D721Med (cell line): Measurements from ENCODE around the gene ACY1.

Source experiments
- DNase-seq: peaks from one replicate; pipeline ENCODE4 v3.0.0; 2011; ENCODE audit warnings: low spot score; ENCODE audit not compliant: insufficient read length
- FAIRE-seq: peaks from 2 replicates; lab custom pipeline; 2011; peaks lifted over from hg19 to GRCh38; lab: Jason Lieb, UNC
- TF ChIP-seq, protein P1 (sequence below): IDR thresholded peaks from 2 replicates; pipeline ENCODE4 v1.5.1; 2012; ENCODE audit warnings: mild to moderate bottlenecking, control low read depth; ENCODE audit not compliant: insufficient read depth; ENCODE audit errors: missing control alignments

Gene ACY1

DNA sequence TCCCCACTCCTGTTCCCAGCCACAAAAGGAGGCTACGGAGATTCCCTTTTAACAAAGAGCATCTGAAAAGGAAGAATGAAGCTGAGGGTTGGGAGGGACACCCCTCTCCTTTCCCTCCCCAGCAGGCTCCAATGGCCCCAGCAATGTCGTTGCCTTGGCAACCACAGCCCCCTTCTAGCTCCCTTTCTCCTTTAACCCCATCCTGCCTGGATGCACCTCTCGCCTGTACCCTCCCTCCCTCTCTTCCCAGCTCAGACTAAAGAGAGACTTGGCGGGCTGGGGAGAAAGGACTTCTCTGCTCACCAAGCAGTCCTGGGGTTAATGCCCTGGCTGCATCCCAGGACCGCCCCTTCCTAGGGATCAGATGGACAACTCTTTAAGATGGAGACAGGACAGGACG is 19.4 kb downstream of the ACY1 start:
- FAIRE-seq (no peak), DNase-seq (no peak)
- TF ChIP-seq, protein P1, sequence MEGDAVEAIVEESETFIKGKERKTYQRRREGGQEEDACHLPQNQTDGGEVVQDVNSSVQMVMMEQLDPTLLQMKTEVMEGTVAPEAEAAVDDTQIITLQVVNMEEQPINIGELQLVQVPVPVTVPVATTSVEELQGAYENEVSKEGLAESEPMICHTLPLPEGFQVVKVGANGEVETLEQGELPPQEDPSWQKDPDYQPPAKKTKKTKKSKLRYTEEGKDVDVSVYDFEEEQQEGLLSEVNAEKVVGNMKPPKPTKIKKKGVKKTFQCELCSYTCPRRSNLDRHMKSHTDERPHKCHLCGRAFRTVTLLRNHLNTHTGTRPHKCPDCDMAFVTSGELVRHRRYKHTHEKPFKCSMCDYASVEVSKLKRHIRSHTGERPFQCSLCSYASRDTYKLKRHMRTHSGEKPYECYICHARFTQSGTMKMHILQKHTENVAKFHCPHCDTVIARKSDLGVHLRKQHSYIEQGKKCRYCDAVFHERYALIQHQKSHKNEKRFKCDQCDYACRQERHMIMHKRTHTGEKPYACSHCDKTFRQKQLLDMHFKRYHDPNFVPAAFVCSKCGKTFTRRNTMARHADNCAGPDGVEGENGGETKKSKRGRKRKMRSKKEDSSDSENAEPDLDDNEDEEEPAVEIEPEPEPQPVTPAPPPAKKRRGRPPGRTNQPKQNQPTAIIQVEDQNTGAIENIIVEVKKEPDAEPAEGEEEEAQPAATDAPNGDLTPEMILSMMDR: no peak

DNA sequence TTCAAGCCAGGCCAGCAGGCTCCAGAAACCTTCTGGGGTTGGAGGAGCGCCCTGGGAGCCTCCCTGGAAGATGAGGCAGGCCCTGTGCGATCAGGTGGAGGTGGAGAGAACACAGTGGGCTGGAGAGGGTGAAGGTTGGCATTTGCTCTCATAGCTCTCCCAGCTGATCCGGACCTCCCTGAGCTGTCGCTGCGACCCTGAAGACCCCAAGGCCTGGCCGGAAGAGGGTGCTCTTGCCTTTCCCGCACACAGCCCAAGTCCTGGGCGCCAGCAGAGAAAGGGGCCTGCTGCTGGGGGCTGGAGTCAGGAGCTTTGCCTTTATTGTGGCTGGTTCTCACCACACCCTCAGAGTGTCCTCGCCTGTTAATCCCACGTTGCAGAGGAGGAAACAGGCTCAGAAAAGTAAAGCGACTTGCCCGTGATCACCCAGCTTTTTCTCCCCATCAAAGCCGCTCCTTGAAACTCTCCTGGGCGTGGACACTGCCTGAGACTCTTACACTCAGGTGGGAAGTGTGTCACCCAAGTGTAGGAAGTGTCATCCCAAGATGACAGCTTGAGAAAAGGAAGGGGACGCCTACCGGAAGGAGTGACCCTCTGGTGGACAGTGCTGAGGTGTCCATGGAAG is 20.9 kb downstream of the ACY1 start:
- TF ChIP-seq, protein P1: peak; percentile 82
- FAIRE-seq (no peak), DNase-seq (peak; percentile 92)

DNA sequence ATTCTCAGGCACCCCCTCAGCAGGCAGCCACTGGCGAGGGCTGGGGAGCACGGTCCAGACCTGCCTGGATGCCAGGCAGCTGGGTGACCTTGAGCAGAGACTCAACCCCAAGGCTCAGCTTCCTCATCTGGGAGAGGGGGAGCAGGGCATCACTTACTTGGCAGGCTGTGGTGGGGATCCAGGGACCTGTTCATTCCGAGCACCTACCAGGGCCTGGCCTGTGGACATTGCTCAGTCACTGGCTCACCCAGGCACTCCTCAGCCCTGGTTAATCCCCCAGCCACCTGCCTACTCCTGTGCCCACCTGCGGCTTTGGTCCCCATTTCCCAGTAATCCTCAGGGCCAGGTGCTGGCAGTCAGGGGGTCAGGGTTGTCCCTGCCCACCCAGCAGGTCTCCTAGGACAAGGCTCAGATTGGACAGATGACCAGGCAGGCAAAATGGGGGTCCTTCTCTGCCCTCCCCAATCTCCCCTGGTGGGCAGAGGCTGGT is 21.6 kb downstream of the ACY1 start:
- no peak for FAIRE-seq

DNA sequence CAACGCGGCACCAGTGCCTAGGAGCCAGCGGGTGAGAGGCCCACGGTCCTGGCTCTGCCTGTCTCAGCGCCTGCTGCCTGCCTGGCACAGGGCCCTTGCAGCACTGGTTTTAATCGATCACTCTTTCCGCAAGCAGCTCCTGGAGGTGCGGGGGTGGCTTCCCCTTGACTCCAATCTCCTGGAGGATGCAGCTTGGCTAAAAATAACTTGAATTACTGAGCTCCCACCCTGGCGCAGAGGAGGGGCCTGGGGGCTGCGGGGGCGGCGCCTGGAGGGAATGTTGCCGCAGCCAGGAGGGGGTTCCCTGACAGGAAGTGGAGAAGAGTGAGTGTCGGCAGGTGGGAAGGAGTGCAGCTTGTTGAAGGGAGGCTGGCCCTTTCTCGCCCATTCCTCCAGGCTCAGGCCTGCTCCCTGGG is 22.2 kb downstream of the ACY1 start:
- no peak for FAIRE-seq
- TF ChIP-seq, protein P1: no peak
- DNase-seq: no peak

More for the DNA sequence above, 21.6 kb downstream of the ACY1 start:
- DNase-seq: no peak
- TF ChIP-seq, protein P1: no peak

DNA sequence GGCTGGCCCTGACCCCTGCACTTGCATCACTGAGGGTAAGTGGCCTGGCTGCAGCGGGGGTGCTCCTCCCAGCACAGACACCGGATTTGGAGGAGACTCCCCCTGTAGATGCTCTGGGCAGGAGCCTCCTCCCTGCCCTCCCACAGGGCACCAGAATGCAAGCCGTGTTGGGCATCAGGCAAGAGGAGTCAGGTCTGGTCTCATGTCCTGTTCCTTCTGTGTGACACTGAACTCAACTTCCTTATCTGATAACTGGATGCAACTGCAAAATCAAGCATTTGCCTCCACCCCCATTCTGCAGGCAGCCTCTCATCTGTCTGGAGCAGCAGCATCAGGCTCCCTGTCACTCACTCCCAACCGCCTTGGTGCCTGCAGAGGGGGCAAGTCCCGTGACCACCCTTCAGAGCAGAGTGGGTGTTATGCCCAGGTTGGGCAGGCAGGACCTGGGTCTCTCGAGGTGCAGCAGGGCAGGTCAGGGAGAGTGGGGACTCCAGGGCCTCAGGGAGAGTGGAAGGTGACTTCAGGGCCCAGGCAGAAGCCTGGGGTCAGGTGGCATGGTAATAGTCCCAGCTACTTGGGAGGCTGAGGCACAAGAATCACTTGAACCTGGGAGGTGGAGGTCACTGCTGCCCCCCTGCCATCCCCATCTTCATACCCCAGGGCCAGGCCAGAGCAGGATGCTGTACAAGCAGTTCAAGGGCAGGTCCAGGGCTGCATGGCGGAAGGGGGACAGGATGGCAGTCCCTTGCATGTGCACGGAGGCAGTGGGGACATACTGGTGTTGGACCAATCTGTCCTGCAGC is 22.9 kb downstream of the ACY1 start:
- FAIRE-seq: no peak
- no peak for DNase-seq
- TF ChIP-seq, protein P1: no peak

DNA sequence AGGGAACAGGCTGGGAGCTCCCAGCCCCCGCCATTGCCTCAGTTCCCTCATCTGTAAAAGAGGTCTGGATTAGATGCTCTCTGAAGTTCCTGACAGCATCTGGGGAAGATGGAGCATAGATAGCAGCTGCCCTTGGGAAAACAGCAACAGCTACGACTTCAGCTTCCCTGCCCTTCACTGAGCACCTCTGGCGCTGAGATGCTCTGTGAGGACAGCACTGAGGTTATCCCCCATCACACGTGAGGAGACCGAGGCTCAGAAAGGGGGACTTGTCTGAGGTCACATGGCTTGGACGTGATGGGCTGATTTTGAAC is 23.4 kb downstream of the ACY1 start:
- DNase-seq (no peak), FAIRE-seq (no peak)
- TF ChIP-seq, protein P1: no peak

DNA sequence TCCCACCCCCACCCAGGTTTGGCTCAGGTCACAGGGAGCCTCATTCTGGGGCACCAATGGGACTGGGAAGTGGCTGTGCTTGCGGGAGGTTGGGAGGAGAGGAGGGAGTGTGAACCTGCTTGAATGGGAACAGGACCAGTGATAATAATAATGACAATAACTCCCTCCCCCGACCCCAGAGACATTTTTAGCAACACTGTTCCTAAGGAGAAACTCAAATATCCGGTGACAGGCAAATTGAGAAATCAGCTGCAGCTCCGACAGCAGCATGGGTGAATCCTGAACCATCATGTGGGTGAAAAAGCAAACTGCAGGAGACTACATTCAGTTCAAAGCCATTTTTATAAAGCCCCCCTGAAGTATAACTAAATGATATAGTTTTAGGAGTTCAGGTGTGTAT is 24.0 kb downstream of the ACY1 start:
- no peak for DNase-seq
- FAIRE-seq: no peak

More for the DNA sequence above, 24.0 kb downstream of the ACY1 start:
- TF ChIP-seq, protein P1: no peak
